GM12801 (cell line): ENCODE measurements around the gene KCNJ13.

Experiments
- CTCF ChIP-seq: IDR thresholded peaks from one replicate; pipeline ENCODE4 v1.5.1; 2011; ENCODE audit warnings: control low read depth; ENCODE audit not compliant: insufficient read length; ENCODE audit errors: extremely low read depth

Gene KCNJ13

GRCh38 chr2:232776435-232776834 is at the start of gene KCNJ13:
Gene KCNJ13 (minus strand): TSS chr2:232776565. CDS start chr2:232771362, 5,203 bp downstream.
- no peak for TF ChIP-seq CTCF

GRCh38 chr2:232817756-232818155 is 41.4 kb upstream of the KCNJ13 start:
- TF ChIP-seq CTCF, result no peak

- TF ChIP-seq CTCF, result no peak
Observed at GRCh38 chr2:232816657-232817056, 40.3 kb upstream of the KCNJ13 start.

- TF ChIP-seq CTCF, result no peak
Observed at GRCh38 chr2:232815569-232815968, 39.2 kb upstream of the KCNJ13 start.

- no peak for TF ChIP-seq CTCF
Observed at GRCh38 chr2:232810444-232810843, 34.1 kb upstream of the KCNJ13 start.

GRCh38 chr2:232809349-232810124 is 33.2 kb upstream of the KCNJ13 start:
- no peak for TF ChIP-seq CTCF

- TF ChIP-seq CTCF, result no peak
Observed at GRCh38 chr2:232802091-232802490, 25.7 kb upstream of the KCNJ13 start.
